ENCODE data around the gene PHF2. TPM values are rescaled to one million over a fixed set of nuclear protein-coding genes. Genes with fewer than 3 reads are reported as not detected.
A peak's percentile ranks its signal among the peaks of the same experiment; 100 is the strongest.

Gene PHF2
- total RNA-seq, 1 experiment from 2014 or later = 17.4 TPM

DNA sequence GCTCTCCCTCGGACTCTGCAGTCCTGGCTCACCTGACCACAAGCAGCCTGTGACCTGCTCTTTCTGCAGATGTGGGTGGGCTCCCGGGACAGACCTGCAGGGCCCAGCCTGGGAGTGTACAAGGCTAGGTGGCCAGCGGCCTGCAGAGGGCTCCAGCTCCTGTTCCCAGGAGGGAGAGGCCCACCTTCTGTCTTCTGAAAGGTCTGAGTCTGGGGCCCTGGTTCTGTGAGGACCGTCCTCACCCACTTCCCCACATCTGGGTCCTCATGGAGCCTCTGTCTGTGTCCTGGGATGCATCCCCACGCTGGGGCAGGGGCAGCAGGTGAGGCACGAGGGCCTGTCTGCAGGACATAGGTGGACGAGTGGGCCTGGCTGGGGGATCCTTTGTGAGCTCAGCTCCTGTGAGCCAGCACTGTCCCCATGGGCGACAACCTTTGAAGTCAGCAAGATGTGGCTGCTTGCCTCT, 43.7 kb downstream of the PHF2 start:
- H3K9me3 ChIP-seq (ENCODE audit: control insufficient read depth, low read depth, low read length) = no peaks in the 10 kb centered on the region
- H3K4ac ChIP-seq (ENCODE audit: low read depth, low read length) = no peak overlapping the region
- no peak overlapping the region for H3T11ph ChIP-seq (ENCODE audit: low read length)
- peaks cover 4% of the 10 kb centered on the region for H4K20me1 ChIP-seq (ENCODE audit: control insufficient read depth, insufficient read depth, insufficient read length)
- H2BK12ac ChIP-seq (ENCODE audit: insufficient read length, low read depth, low read length) = no peak overlapping the region
- no peak overlapping the region for H3K18ac ChIP-seq (ENCODE audit: insufficient read length, low read depth, low read length)
- peaks cover 5% of the 10 kb centered on the region; the same call in 1 of the 2 replicates for H3K79me2 ChIP-seq (ENCODE audit: insufficient read depth, low read length)
- peaks cover 19 to 30% of the 10 kb centered on the region in 2 experiments for H3K4me1 Mint-ChIP-seq
- H4K91ac ChIP-seq (ENCODE audit: insufficient read length, low read depth, low read length) = no peak overlapping the region
- no peak overlapping the region for H3K23ac ChIP-seq (ENCODE audit: insufficient read length, low read depth, low read length)
- H3K4me2 ChIP-seq (ENCODE audit: insufficient read depth, insufficient read length, low read length) = no peak overlapping the region
- no peak overlapping the region for H3K9ac ChIP-seq (ENCODE audit: extremely low read depth, insufficient read length, low read length)
- H3K23me2 ChIP-seq (ENCODE audit: insufficient read length, low read depth, low read length, poor library complexity, severe bottlenecking) = no peaks in the 10 kb centered on the region
- H3K14ac ChIP-seq (ENCODE audit: insufficient read depth, low read length) = peak overlapping the region; percentile 47; the same call in 1 of the 2 replicates
- H4K5ac ChIP-seq (ENCODE audit: insufficient read length, low read depth, low read length) = no peak overlapping the region
- no peak overlapping the region for H3K27ac ChIP-seq (ENCODE audit: insufficient read length, low read depth, low read length)
- no peak overlapping the region for H4K8ac ChIP-seq (replicated peaks; ENCODE audit: insufficient read length, low read depth, low read length)
- H3K79me1 ChIP-seq (ENCODE audit: insufficient read depth, low read depth, low read length, poor library complexity, severe bottlenecking) = no peaks in the 10 kb centered on the region
- WGBS (ENCODE audit: extremely low coverage, insufficient read length, low lambda C conversion rate) = no CpG with 5 or more reads among the region's 8 CpGs
- 0 out of 2 replicates have a peak, but pooled peaks cover 2% of the 10 kb centered on the region for H3K27me3 ChIP-seq (ENCODE audit: insufficient read depth, low read length)
- H2BK15ac ChIP-seq (ENCODE audit: low read depth, low read length) = no peak overlapping the region
- H3K36me3 Mint-ChIP-seq (ENCODE audit: insufficient read depth in 1 of 3, low read depth in 3 of 3) = no peaks in the 10 kb centered on the region
- H3K27me3 Mint-ChIP-seq (ENCODE audit: low read depth) = no peaks in the 10 kb centered on the region
- no peak overlapping the region for H2BK120ac ChIP-seq (ENCODE audit: low read depth, low read length, poor library complexity, severe bottlenecking)
- no peak overlapping the region for H2AFZ ChIP-seq (ENCODE audit: low read length)
- TF ChIP-seq, protein P1, sequence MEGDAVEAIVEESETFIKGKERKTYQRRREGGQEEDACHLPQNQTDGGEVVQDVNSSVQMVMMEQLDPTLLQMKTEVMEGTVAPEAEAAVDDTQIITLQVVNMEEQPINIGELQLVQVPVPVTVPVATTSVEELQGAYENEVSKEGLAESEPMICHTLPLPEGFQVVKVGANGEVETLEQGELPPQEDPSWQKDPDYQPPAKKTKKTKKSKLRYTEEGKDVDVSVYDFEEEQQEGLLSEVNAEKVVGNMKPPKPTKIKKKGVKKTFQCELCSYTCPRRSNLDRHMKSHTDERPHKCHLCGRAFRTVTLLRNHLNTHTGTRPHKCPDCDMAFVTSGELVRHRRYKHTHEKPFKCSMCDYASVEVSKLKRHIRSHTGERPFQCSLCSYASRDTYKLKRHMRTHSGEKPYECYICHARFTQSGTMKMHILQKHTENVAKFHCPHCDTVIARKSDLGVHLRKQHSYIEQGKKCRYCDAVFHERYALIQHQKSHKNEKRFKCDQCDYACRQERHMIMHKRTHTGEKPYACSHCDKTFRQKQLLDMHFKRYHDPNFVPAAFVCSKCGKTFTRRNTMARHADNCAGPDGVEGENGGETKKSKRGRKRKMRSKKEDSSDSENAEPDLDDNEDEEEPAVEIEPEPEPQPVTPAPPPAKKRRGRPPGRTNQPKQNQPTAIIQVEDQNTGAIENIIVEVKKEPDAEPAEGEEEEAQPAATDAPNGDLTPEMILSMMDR (conservative IDR thresholded peaks at IDR 0.05) = peak; percentile 52
- H2AK5ac ChIP-seq (ENCODE audit: insufficient read length, low read length) = no peak overlapping the region
- H3K56ac ChIP-seq (ENCODE audit: insufficient read length, low read depth, low read length) = no peak overlapping the region
- H3K4me1 ChIP-seq (ENCODE audit: insufficient read depth, low read length) = no peaks in the 10 kb centered on the region; the same call in 1 of the 2 replicates
- H3K4me3 Mint-ChIP-seq = no peak overlapping the region
- peak overlapping the region in 2 of 3 experiments; percentile 81; a peak in 3 of 7 replicates for H3K27ac Mint-ChIP-seq
- H2BK20ac ChIP-seq (ENCODE audit: low read depth, low read length, poor library complexity, severe bottlenecking) = no peak overlapping the region
- H2BK5ac ChIP-seq (ENCODE audit: insufficient read length, low read length) = no peak overlapping the region
- H3K9me3 Mint-ChIP-seq = no peaks in the 10 kb centered on the region
- DNase-seq = peak; percentile 80

All from H9 (cell line).